Measurements from ENCODE around the gene AGXT2. TPM values are rescaled to one million over a fixed set of nuclear protein-coding genes. Genes with fewer than 3 reads are reported as not detected.

Gene AGXT2
- total RNA-seq, 3 donors from 2014 or later (not counting 1 experiment from before 2014, with no cell fraction given), result not detected

GRCh38 chr5:35023391-35024178, 24.2 kb downstream of the AGXT2 start:
- intact Hi-C loops (cut with micrococcal nuclease), result no loop called here

GRCh38 chr5:35016174-35017051, 31.3 kb downstream of the AGXT2 start:
- DNase-seq, result no peak
- Mint-ChIP-seq H3K4me3 (no peak overlapping the region), H3K36me3 (no peaks in the 10 kb centered on the region), H3K4me1 (no peaks in the 10 kb centered on the region), H3K9me3 (no peaks in the 10 kb centered on the region), H3K27me3 (ENCODE audit: low read depth in 2 of 2) (peaks cover 0 to 3% of the 10 kb centered on the region in 2 donors), H3K27ac (no peak overlapping the region)
- Histone ChIP-seq H3K27ac (ENCODE audit: low read length) (no peak overlapping the region), H3K27me3 (ENCODE audit: control insufficient read depth, insufficient read depth, low read length) (no peaks in the 10 kb centered on the region), H3K4me3 (ENCODE audit: low read length) (no peak overlapping the region), H3K36me3 (ENCODE audit: control insufficient read depth, insufficient read depth, low read length) (no peaks in the 10 kb centered on the region), H3K9me3 (ENCODE audit: control insufficient read depth, insufficient read depth, low read length) (no peaks in the 10 kb centered on the region), H3K4me1 (ENCODE audit: control insufficient read depth, insufficient read depth, low read length) (no peaks in the 10 kb centered on the region)
- no peak for TF ChIP-seq CTCF (IDR thresholded peaks at IDR 0.05)
- 40% methylated on average over 4 of the region's 4 CpGs for WGBS (ENCODE audit: insufficient coverage)
- intact Hi-C loops (cut with micrococcal nuclease), result no loop called here
- no peak for ATAC-seq

More at GRCh38 chr5:35023391-35024178, 24.2 kb downstream of the AGXT2 start:
- TF ChIP-seq CTCF (IDR thresholded peaks at IDR 0.05), result no peak
- H3K4me1 Mint-ChIP-seq, result no peaks in the 10 kb centered on the region
- H3K27ac ChIP-seq (ENCODE audit: low read length), result no peak overlapping the region
- no peaks in the 10 kb centered on the region for H3K36me3 ChIP-seq (ENCODE audit: control insufficient read depth, insufficient read depth, low read length)
- ATAC-seq, result no peak
- WGBS (ENCODE audit: insufficient coverage), result 98% methylated on average over 4 of the region's 7 CpGs
- H3K36me3 Mint-ChIP-seq, result no peaks in the 10 kb centered on the region
- DNase-seq, result no peak
- H3K4me3 Mint-ChIP-seq, result no peak overlapping the region
- H3K27me3 Mint-ChIP-seq (ENCODE audit: low read depth in 2 of 2), result peaks cover 0 to 5% of the 10 kb centered on the region in 2 donors
- H3K4me3 ChIP-seq (ENCODE audit: low read length), result no peak overlapping the region
- no peaks in the 10 kb centered on the region for H3K9me3 Mint-ChIP-seq
- H3K27me3 ChIP-seq (ENCODE audit: control insufficient read depth, insufficient read depth, low read length), result no peaks in the 10 kb centered on the region
- H3K27ac Mint-ChIP-seq, result no peak overlapping the region
- no peaks in the 10 kb centered on the region for H3K9me3 ChIP-seq (ENCODE audit: control insufficient read depth, insufficient read depth, low read length)
- no peaks in the 10 kb centered on the region for H3K4me1 ChIP-seq (ENCODE audit: control insufficient read depth, insufficient read depth, low read length)

- no peaks in the 10 kb centered on the region for H3K4me1 Mint-ChIP-seq
- no peak for ATAC-seq
These were observed 32.7 kb downstream of the AGXT2 start for GRCh38 chr5:35015063-35015462.

More at GRCh38 chr5:35015063-35015462, 32.7 kb downstream of the AGXT2 start:
- no peak for TF ChIP-seq CTCF (IDR thresholded peaks at IDR 0.05)
- Histone ChIP-seq H3K9me3 (ENCODE audit: control insufficient read depth, insufficient read depth, low read length) (no peaks in the 10 kb centered on the region), H3K27me3 (ENCODE audit: control insufficient read depth, insufficient read depth, low read length) (no peaks in the 10 kb centered on the region), H3K36me3 (ENCODE audit: control insufficient read depth, insufficient read depth, low read length) (no peaks in the 10 kb centered on the region), H3K4me1 (ENCODE audit: control insufficient read depth, insufficient read depth, low read length) (no peaks in the 10 kb centered on the region), H3K4me3 (ENCODE audit: low read length) (no peak overlapping the region), H3K27ac (ENCODE audit: low read length) (no peak overlapping the region)
- intact Hi-C loops (cut with micrococcal nuclease), result no loop called here
- Mint-ChIP-seq H3K9me3 (no peaks in the 10 kb centered on the region), H3K36me3 (no peaks in the 10 kb centered on the region), H3K27me3 (ENCODE audit: low read depth in 2 of 2) (peaks cover 3% of the 10 kb centered on the region in 2 donors), H3K4me3 (no peak overlapping the region), H3K27ac (no peak overlapping the region)
- 89% methylated on average over 4 of the region's 4 CpGs for WGBS (ENCODE audit: insufficient coverage)
- no peak for DNase-seq
